ENCODE data around the gene C8G. TPM values are rescaled to one million over a fixed set of nuclear protein-coding genes. Genes with fewer than 3 reads are reported as not detected.

Gene C8G
- total RNA-seq, 1 experiment from 2014 or later, result 0.77 TPM

- Histone ChIP-seq H3K27me3 (ENCODE audit: low read length) (no peaks in the 10 kb centered on the region), H3K79me2 (ENCODE audit: low read length) (peaks cover 26% of the 10 kb centered on the region), H3K4me2 (ENCODE audit: low read length) (peak overlapping the region; percentile 98), H4K20me1 (ENCODE audit: low read length) (no peaks in the 10 kb centered on the region), H3K4me3 (ENCODE audit: low read length) (peak overlapping the region; percentile 71), H3K27ac (ENCODE audit: low read length) (no peak overlapping the region), H2AFZ (ENCODE audit: low read length) (no peak overlapping the region), H3K9ac (ENCODE audit: low read length) (peak overlapping the region; percentile 83), H3K4me1 (ENCODE audit: insufficient read depth, low read length) (peaks cover 9% of the 10 kb centered on the region; the same call in 1 of the 2 replicates), H3K9me2 (replicated peaks; ENCODE audit: low read length) (no peaks in the 10 kb centered on the region), H3K9me3 (ENCODE audit: low read length) (no peaks in the 10 kb centered on the region), H3K36me3 (ENCODE audit: low read depth, low read length) (no peaks in the 10 kb centered on the region; the same call in 1 of the 2 replicates), H3F3A (ENCODE audit: low read length, unreplicated experiment) (no peaks in the 10 kb centered on the region)
- CTCF ChIA-PET, result interaction anchor here (1.1 kb wide), 1 partner anchor 52 kb away, joined by 3 read pairs; the partner anchor contains the start of gene CLIC3
- peak; percentile 50 for ATAC-seq
- no TSS peak for BruUV-seq (replicated peaks)
- intact Hi-C loops (cut with micrococcal nuclease), result loop anchor here (2.0 kb wide), 1 partner anchor 57 kb away; the partner anchor contains the start of gene TRAF2
- peak; percentile 31 for DNase-seq
- TF ChIP-seq CTCF (conservative IDR thresholded peaks at IDR 0.05; ENCODE audit: low read depth, low read length) (no peak), EZH2 (IDR thresholded peaks at IDR 0.05; ENCODE audit: low read length, unreplicated experiment) (no peak), EZH2phosphoT487 (IDR thresholded peaks at IDR 0.05; ENCODE audit: borderline replicate concordance, low read length) (no peak)
- POLR2A ChIA-PET (ENCODE audit: unreplicated experiment), result interaction anchor here (0.5 to 0.6 kb wide), 2 partner anchors 48 to 219 kb away, joined by 5 to 6 read pairs; partner anchors contain the start of gene PAXX
These were observed 878 bp upstream of the C8G start for GRCh38 chr9:136944212-136944518.

GRCh38 chr9:136945333-136946227, 537 bp downstream of the C8G start:
- no peak for DNase-seq
- H3K79me2 ChIP-seq (ENCODE audit: low read length), result peaks cover 26% of the 10 kb centered on the region
- no peaks in the 10 kb centered on the region for H3K27me3 ChIP-seq (ENCODE audit: low read length)
- H2AFZ ChIP-seq (ENCODE audit: low read length), result no peak overlapping the region
- no peaks in the 10 kb centered on the region for H4K20me1 ChIP-seq (ENCODE audit: low read length)
- TF ChIP-seq EZH2phosphoT487 (IDR thresholded peaks at IDR 0.05; ENCODE audit: borderline replicate concordance, low read length) (no peak), EZH2 (IDR thresholded peaks at IDR 0.05; ENCODE audit: low read length, unreplicated experiment) (no peak), CTCF (conservative IDR thresholded peaks at IDR 0.05; ENCODE audit: low read depth, low read length) (no peak)
- no peaks in the 10 kb centered on the region for H3K9me2 ChIP-seq (replicated peaks; ENCODE audit: low read length)
- POLR2A ChIA-PET (ENCODE audit: unreplicated experiment), result no interaction called here
- H3K4me3 ChIP-seq (ENCODE audit: low read length), result no peak overlapping the region
- no peaks in the 10 kb centered on the region; the same call in 1 of the 2 replicates for H3K36me3 ChIP-seq (ENCODE audit: low read depth, low read length)
- CTCF ChIA-PET, result no interaction called here
- BruUV-seq (replicated peaks), result no TSS peak
- peaks cover 15% of the 10 kb centered on the region for H3K4me1 ChIP-seq (ENCODE audit: insufficient read depth, low read length)
- no peak for ATAC-seq
- intact Hi-C loops (cut with micrococcal nuclease), result loop anchor here (2.0 kb wide), 1 partner anchor 59 kb away; the partner anchor contains the start of gene TRAF2
- H3K9ac ChIP-seq (ENCODE audit: low read length), result no peak overlapping the region
- no peaks in the 10 kb centered on the region for H3K9me3 ChIP-seq (ENCODE audit: low read length)
- no peak overlapping the region for H3K27ac ChIP-seq (ENCODE audit: low read length)
- H3K4me2 ChIP-seq (ENCODE audit: low read length), result no peak overlapping the region
- H3F3A ChIP-seq (ENCODE audit: low read length, unreplicated experiment), result no peaks in the 10 kb centered on the region

Measured in PC-3 (cell line).